HG03575 (cell line): ENCODE data around the gene SYNM.
"Not testable (repeated sequence)": the region's sequence is repeated elsewhere in the genome, so short reads cannot be mapped to it uniquely, and the experiment has no call there.

Experiments used
- ATAC-seq: cut with Tn5 transposase; IDR thresholded peaks from one replicate; pipeline ENCODE4 v1.9.1; 2021; ENCODE audit not compliant: unreplicated experiment, insufficient number of reproducible peaks, low FRiP score; ENCODE audit errors: extremely low read depth

SYNM gene

GRCh38 chr15:99104788-99105513 is at the start of gene SYNM:
Gene SYNM (plus strand): TSS chr15:99105080. CDS start chr15:99105200, 120 bp downstream.
- no peak for ATAC-seq

- no peak for ATAC-seq
Measured at GRCh38 chr15:99055555-99056134, 49.2 kb upstream of the SYNM start.

GRCh38 chr15:99057020-99057419 is 47.9 kb upstream of the SYNM start:
- ATAC-seq: no peak

DNA sequence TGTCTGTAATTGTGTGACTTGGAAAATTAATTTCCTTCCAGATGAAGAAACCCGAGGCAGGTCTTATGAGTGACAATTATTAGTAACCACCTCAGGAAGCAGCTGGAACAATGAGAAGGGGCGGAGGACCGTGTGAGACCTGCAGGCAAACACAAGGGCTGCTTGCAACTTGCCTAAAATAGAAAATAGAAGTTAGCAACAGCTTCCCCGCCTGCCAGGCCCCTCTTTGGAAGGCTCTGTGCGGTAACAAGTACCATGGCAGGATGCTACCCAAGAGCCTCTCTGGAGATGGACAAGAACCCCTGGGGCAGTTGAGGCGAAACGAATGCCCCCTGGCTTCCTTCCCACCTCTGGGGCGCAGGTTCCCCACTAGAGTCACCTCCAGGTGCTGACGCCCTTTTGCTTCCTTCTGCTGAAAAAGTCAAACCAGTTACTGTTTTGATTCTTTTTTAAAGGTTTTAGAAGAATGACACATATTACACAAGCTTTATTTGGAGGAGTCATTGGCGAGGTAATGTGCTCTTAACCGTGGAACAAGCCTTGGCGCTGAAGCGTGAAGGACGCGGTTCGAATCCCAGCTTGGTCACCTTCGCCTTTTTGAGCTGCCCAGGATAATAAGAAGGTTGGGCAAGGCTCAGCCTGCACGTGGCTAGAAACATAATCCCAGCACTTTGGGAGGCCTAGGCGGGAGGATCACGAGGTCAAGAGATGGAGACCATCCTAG is 47.0 kb upstream of the SYNM start:
- peak; percentile 44 for ATAC-seq

GRCh38 chr15:99058421-99058870 is 46.4 kb upstream of the SYNM start:
- no peak for ATAC-seq

DNA sequence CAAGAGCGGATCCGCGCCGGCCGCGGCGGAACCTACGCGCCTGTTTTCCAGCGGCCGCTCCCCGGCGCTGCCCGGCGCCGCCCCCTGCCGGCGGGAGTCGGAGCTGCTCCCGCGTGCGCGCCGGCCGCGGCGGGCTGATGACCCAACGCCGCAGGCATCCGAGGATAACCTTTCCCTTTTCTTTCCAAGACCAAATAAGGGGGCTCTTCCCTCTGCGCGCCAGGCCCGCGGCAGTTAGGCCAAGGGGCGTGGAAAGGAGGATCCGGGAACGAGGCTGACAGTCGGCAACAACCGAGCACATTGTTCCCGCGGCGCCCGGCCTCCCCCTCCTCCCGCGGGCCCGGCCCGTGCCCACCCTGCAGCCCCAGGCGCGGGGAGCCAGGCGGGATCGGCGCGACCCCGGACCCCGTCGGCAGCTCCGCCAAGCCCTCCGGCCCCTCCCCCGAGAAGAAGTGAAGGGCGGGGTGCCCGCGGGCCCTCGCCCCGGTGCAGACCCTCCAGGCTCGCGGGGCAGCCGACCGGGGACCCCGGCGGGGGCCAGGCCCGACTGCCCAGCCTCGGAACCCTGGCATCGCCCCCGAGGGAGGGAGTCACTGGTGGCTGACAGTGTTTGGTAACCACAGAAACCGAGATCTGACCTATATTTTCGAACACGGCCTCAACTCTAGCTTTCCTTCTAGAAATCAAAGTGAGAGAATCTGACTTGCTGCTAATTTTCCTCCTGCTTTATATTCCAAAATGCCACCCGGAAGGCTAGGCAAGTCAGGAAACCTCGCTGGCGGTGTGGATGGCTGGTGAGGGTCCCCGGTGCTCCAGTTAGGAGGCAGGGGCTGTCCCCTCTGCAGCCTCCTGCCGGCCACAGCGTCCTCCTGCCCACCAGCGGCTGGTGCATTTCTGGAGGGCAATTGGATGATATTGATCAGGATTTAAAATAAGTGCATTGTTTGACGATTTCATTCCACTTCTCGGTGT is 45.6 kb upstream of the SYNM start:
- no peak for ATAC-seq

GRCh38 chr15:99060186-99060585 is 44.7 kb upstream of the SYNM start:
- not testable (repeated sequence) for ATAC-seq

- ATAC-seq: no peak
Measured at GRCh38 chr15:99062226-99062625, 42.7 kb upstream of the SYNM start.

GRCh38 chr15:99068186-99068585 is 36.7 kb upstream of the SYNM start:
- ATAC-seq: no peak

DNA sequence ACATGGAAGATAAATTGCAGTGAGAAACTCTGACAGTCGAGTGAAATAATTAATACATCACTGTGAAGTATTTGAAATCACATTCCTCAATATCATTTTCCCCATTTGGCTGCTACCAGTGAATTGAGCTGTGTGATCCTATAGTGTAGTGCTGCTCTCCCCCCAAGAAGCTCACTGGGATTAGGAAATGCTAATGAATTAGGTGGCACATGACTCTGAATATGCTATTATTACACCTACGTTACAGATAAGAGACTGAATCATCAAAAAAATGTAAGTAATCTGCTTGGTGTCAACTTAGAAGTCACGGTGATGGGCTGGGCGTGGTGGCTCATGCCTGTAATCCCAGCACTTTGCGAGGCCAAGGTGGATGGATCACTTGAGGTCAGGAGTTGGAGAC is 34.7 kb upstream of the SYNM start:
- no peak for ATAC-seq

- ATAC-seq: no peak
Measured at GRCh38 chr15:99071091-99071680, 33.7 kb upstream of the SYNM start.

DNA sequence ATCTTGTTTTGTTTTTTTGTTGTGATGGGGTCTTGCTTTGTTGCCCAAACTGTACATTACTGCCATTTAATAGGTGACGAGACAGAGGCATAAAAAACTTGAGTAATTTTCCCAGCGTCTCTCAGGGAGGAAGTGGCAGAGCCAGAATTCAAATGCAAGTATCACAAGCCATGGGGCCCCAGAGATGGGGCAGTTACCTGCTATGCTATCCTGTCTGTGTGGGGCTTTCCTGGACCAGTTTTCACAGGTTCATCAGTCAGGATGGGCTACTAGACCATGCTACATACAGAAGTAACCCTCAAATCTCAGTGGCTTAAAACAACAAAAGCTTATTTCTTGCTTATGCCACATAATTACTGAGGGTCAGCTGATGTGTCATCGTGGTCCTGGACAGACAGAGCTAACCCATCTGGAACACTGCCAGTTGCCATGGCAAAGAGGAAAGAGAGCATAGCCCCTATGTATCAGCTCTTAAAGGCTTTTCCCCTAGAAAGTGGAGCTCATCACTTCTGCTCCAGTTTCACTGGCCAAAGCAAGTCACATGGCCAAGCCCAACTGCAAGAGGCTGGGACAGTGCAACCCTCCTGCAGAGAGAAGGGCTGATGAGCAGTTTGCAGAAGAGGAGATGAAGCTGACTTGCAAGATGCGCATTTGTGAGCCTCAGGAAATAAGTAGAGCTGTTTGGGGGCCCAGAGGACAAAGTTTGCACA is 31.7 kb upstream of the SYNM start:
- ATAC-seq: peak; percentile 48

DNA sequence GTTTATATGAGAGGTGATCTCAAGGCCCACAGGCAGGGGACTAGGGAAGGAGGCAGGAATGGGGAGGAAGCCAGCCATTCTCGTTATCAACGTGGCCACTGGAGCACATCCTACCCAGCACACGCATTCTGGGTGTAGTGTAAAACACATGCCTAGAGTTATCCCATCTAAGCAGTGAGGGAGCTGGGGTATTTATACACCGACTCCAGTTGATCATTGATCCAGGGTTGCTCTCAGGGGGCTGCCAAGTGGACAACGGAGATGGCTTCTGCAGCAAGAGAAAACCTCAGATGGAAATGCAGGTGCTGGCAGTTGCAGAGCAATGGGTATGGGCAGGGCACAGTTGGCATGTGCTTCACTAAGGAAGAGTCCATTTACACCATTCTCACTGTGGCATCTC is 30.4 kb upstream of the SYNM start:
- ATAC-seq: no peak

DNA sequence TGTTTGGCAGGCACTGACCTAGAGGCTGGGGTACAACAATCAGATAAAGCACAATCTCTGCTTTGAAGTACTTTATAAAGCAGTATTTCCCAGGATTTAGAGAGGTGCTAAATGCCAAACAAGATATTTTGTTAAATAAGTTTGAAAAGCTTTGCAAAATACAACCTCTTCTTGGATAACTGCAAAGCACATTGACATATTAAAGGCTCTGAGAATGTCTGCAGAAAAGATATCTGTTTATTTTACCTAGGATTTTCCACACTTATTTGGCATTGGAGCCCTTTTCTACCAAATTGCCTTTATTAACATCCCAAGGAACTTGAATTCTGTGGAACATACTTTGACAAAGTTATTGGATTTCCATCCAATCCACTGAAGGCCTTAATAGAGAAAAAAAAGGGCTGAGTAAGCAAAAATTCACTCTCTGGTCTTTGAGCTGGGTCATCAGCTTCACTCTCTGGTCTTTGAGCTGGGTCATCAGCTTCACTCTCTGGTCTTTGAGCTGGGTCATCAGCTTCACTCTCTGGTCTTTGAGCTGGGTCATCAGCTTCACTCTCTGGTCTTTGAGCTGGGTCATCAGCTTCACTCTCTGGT is 29.7 kb upstream of the SYNM start:
- not testable (repeated sequence) for ATAC-seq

DNA sequence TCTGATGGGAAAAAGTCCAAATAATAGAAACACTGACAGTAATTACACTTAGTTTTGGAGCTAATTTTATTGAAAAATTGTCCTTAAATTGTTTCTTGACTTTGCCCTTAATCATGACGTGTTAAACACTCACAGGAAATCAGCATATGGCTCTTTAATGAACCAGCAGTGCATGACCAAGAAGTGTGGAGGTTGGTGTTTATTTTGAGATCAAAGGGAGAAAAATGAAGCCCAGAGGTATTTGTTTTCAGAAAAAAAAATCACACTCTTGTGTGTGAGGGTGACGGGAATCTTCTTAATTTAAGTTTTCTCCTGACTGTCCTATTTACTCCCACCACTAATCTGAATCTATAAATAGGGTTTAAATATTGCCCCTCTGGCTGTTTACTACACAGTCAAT is 28.8 kb upstream of the SYNM start:
- no peak for ATAC-seq

DNA sequence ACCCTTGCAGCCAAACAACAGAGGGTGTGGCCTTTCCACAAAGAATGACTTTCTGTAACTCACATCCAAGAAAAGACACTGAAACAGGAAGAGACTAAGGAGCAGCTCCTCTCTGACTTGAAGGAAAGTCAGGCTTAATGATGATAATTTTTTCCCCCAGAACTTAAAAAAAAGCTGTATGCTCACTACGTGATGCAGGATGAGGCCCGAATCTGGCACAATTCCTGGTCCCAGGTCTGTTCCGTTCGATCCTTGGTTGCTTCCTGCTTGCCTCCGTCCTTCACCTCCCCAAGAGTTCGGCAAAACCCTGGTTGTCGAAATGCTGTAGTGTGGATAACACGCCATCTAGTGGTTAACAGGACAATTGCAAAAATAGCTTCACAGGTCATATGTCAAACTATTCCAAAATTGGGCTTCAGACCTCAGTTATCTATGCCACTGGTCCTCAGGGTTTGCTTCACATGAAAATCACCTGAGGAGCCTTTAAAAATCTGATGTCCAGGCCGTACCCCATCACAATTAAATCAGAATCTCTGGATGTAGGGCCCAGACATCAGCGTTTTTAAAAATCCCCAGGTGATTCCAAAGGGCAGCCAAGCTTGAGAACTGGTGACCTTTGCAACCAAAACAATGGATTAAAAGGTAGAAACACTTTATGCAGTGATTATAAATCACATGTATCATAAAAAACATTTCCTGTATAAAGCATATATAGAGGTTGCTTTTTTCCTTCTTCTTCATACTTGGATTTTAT is 28.1 kb upstream of the SYNM start:
- ATAC-seq: peak; percentile 50

GRCh38 chr15:99082798-99083197 is 22.1 kb upstream of the SYNM start:
- no peak for ATAC-seq
